Endothelial cell of umbilical vein (primary cell): ENCODE results near the gene UAP1L1.

Source experiments
- CTCF ChIP-seq, 2 donors: IDR thresholded peaks; 1 replicate in 1 of 2; 2 replicates in 1 of 2; pipeline ENCODE4 v1.5.1; 2011; ENCODE audit warnings: low read length in 2 of 2, mild to moderate bottlenecking in 2 of 2, moderate library complexity in 2 of 2, control low read depth in 1 of 2, inconsistent platforms in 1 of 2, low read depth in 1 of 2; ENCODE audit not compliant: insufficient read depth in 1 of 2; ENCODE audit errors: extremely low read depth in 1 of 2
- EZH2 ChIP-seq: IDR thresholded peaks from 2 replicates; pipeline ENCODE4 v1.6.1; 2012; ENCODE audit warnings: borderline replicate concordance, low read depth, mild to moderate bottlenecking, moderate library complexity, low read length, inconsistent platforms; ENCODE audit not compliant: severe bottlenecking
- FOS ChIP-seq: IDR thresholded peaks from 2 replicates; pipeline ENCODE4 v1.6.1; 2011; ENCODE audit warnings: mild to moderate bottlenecking, low read length, moderate library complexity, borderline replicate concordance; ENCODE audit not compliant: insufficient read depth
- JUN ChIP-seq: IDR thresholded peaks from 2 replicates; pipeline ENCODE4 v1.6.1; 2011; ENCODE audit warnings: borderline replicate concordance, low read depth; ENCODE audit not compliant: insufficient read length, insufficient read depth
- MAX ChIP-seq: IDR thresholded peaks from 2 replicates; pipeline ENCODE4 v1.6.1; 2011; ENCODE audit not compliant: insufficient read depth, insufficient read length
- MYC ChIP-seq: IDR thresholded peaks from one replicate; pipeline ENCODE4 v1.6.1; 2011; ENCODE audit warnings: mild to moderate bottlenecking, low read depth, low read length
- POLR2A ChIP-seq: IDR thresholded peaks from 2 replicates; pipeline ENCODE4 v1.6.1; 2012; ENCODE audit warnings: low read depth, mild to moderate bottlenecking, control low read depth, low read length
- POLR2AphosphoS5 ChIP-seq: IDR thresholded peaks from 2 replicates; pipeline ENCODE4 v1.6.1; 2012; ENCODE audit warnings: low read depth, mild to moderate bottlenecking, control low read depth, low read length, moderate library complexity; ENCODE audit not compliant: insufficient read depth

- TF ChIP-seq CTCF (IDR thresholded peaks at IDR 0.05; ENCODE audit: extremely low read depth in 1 of 2, insufficient read depth in 1 of 2, low read depth in 1 of 2, low read length in 2 of 2) (no peak), POLR2A (no peak), POLR2AphosphoS5 (no peak), EZH2 (no peak), FOS (no peak), MYC (no peak), MAX (no peak), JUN (no peak)
These were observed 6.0 kb upstream of the UAP1L1 start for GRCh38 chr9:137071282-137071681.
